ENCODE measurements around the gene SAXO1. TPM values are rescaled to one million over a fixed set of nuclear protein-coding genes. Genes with fewer than 3 reads are reported as not detected.

The SAXO1 gene
- total and polyA plus RNA-seq, 7 experiments from 2014 or later = 0.13 to 0.45 (median 0.30) TPM; not detected in 3

DNA sequence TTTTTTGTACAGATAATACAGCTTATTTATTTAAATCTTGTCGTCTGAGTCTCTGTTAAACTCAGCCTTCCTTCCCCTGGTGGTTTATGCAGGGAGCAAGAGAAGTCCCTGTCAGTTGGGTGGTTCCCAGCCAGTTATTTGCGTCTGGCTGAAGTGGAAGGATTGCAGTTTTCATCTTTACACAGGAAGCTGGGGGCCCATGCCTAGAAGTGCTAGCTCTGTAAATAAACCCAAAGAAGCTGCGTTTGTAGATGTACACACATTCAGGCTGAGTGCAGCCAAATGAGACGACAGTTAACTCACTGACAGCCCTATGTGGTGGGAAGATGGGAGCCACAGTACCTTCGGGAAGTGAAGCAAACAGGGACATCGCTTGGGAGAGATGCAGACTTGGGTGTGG is 122.1 kb downstream of the SAXO1 start:
- no peaks in the 10 kb centered on the region for H3K36me3 ChIP-seq (ENCODE audit: control insufficient read depth in 2 of 3, insufficient read depth in 3 of 3, low read length in 3 of 3)
- ChIA-PET POLR2A (no interaction called here), CTCF (no interaction called here)
- no peak overlapping the region for H3K4me3 ChIP-seq (ENCODE audit: low read length)
- Mint-ChIP-seq H3K9me3 (no peaks in the 10 kb centered on the region), H3K27me3 (peaks cover 9 to 19% (median 14%) of the 10 kb centered on the region in 5 donors), H3K4me3 (no peak overlapping the region), H3K36me3 (no peaks in the 10 kb centered on the region), H3K4me1 (no peaks in the 10 kb centered on the region), H3K27ac (no peak overlapping the region)
- no peak for ATAC-seq
- no peaks in the 10 kb centered on the region for H3K9me3 ChIP-seq (ENCODE audit: control insufficient read depth in 2 of 3, low read length in 3 of 3)
- no peak for DNase-seq
- no peak overlapping the region for H3K27ac ChIP-seq (ENCODE audit: low read depth, low read length)
- intact Hi-C loops (cut with micrococcal nuclease) = no loop called here
- H3K4me1 ChIP-seq (ENCODE audit: control insufficient read depth in 2 of 2, insufficient read depth in 2 of 2, low read length in 2 of 2) = no peaks in the 10 kb centered on the region
- H3K27me3 ChIP-seq (ENCODE audit: control insufficient read depth in 2 of 2, insufficient read depth in 2 of 2, low read length in 2 of 2) = no peaks in the 10 kb centered on the region

DNA sequence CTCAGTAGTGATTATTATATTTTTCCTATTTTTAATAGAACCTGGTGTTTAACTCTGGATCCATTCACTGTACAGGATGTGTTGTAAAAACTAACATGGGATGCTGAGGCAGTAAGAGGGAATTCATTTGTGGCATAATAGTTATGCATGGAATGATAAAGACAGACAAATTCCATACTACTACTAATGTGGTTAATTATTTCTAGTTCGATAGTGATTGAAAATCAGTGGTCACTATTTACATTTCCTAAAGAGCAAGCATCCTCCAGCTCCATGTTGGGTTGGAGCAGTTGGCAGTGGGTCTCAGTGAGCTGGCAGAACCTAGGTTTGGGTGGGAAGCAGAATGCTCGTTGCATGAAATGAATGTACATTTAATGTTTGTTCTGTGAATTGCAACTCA is 122.6 kb downstream of the SAXO1 start:
- Histone ChIP-seq H3K4me3 (ENCODE audit: low read length) (no peak overlapping the region), H3K27me3 (ENCODE audit: control insufficient read depth in 2 of 2, insufficient read depth in 2 of 2, low read length in 2 of 2) (no peaks in the 10 kb centered on the region), H3K36me3 (ENCODE audit: control insufficient read depth in 2 of 3, insufficient read depth in 3 of 3, low read length in 3 of 3) (no peaks in the 10 kb centered on the region), H3K27ac (ENCODE audit: low read depth, low read length) (no peak overlapping the region), H3K4me1 (ENCODE audit: control insufficient read depth in 2 of 2, insufficient read depth in 2 of 2, low read length in 2 of 2) (no peaks in the 10 kb centered on the region), H3K9me3 (ENCODE audit: control insufficient read depth in 2 of 3, low read length in 3 of 3) (no peaks in the 10 kb centered on the region)
- ATAC-seq = no peak
- intact Hi-C loops (cut with micrococcal nuclease) = no loop called here
- H3K27me3 Mint-ChIP-seq = peaks cover 9 to 18% (median 14%) of the 10 kb centered on the region in 5 donors
- DNase-seq = no peak
- ChIA-PET POLR2A (no interaction called here), CTCF (no interaction called here)
- no peaks in the 10 kb centered on the region for H3K9me3 Mint-ChIP-seq
- no peaks in the 10 kb centered on the region for H3K36me3 Mint-ChIP-seq
- no peaks in the 10 kb centered on the region for H3K4me1 Mint-ChIP-seq
- no peak overlapping the region for H3K27ac Mint-ChIP-seq
- no peak overlapping the region for H3K4me3 Mint-ChIP-seq

DNA sequence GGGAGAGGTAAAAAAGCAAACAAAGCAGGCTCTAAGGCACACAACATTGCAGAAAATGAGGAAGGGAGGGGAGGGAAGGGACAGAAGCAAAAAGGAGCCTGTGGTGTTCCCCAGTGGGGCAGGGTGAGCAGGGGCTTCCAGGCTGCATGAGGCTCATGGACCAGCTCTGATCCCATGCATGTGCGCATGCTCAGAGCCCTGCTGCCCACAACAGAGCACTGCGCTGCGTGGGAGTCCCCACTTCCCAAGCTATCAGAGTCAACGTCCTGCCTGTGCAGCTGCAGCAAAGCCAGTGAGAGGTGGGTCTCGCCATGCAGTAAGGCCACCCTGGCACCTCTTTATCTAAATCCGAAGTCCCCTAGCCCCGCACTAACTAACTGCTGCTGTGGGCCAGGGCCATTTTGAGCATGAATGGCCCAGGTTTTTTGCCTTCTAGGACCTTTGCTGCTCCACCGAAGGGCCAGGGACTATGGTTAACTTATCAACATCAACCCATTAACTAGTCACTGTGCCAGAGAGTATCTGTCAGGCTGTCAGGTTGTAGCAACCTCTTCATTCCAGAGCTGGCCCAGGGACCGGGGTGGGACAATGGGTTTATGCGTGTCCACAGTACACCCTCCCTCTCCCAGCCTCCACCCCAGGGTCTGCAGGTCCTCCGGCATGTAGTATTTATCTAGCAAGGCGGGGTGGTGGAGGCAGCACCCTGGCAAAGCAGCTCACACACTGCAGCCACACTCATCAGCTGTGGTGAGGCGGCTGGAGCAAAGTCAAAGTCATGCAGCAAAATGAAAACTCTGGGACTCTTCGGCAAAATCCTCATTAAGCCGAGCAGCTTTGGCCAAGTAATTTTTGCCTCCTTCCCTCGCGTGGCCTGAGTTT is 123.6 kb downstream of the SAXO1 start:
- no peaks in the 10 kb centered on the region for H3K4me1 ChIP-seq (ENCODE audit: control insufficient read depth in 2 of 2, insufficient read depth in 2 of 2, low read length in 2 of 2)
- no peak overlapping the region for H3K4me3 Mint-ChIP-seq
- no peaks in the 10 kb centered on the region for H3K27me3 ChIP-seq (ENCODE audit: control insufficient read depth in 2 of 2, insufficient read depth in 2 of 2, low read length in 2 of 2)
- no peaks in the 10 kb centered on the region for H3K9me3 ChIP-seq (ENCODE audit: control insufficient read depth in 2 of 3, low read length in 3 of 3)
- intact Hi-C loops (cut with micrococcal nuclease) = no loop called here
- H3K9me3 Mint-ChIP-seq = no peaks in the 10 kb centered on the region
- ChIA-PET POLR2A (no interaction called here), CTCF (no interaction called here)
- H3K27me3 Mint-ChIP-seq = peaks cover 4 to 14% (median 12%) of the 10 kb centered on the region in 5 donors
- H3K4me3 ChIP-seq (ENCODE audit: low read length) = no peak overlapping the region
- H3K27ac ChIP-seq (ENCODE audit: low read depth, low read length) = no peak overlapping the region
- ATAC-seq (no peak), DNase-seq (no peak)
- H3K4me1 Mint-ChIP-seq = no peaks in the 10 kb centered on the region
- H3K36me3 ChIP-seq (ENCODE audit: control insufficient read depth in 2 of 3, insufficient read depth in 3 of 3, low read length in 3 of 3) = no peaks in the 10 kb centered on the region
- no peak overlapping the region for H3K27ac Mint-ChIP-seq
- no peaks in the 10 kb centered on the region for H3K36me3 Mint-ChIP-seq

DNA sequence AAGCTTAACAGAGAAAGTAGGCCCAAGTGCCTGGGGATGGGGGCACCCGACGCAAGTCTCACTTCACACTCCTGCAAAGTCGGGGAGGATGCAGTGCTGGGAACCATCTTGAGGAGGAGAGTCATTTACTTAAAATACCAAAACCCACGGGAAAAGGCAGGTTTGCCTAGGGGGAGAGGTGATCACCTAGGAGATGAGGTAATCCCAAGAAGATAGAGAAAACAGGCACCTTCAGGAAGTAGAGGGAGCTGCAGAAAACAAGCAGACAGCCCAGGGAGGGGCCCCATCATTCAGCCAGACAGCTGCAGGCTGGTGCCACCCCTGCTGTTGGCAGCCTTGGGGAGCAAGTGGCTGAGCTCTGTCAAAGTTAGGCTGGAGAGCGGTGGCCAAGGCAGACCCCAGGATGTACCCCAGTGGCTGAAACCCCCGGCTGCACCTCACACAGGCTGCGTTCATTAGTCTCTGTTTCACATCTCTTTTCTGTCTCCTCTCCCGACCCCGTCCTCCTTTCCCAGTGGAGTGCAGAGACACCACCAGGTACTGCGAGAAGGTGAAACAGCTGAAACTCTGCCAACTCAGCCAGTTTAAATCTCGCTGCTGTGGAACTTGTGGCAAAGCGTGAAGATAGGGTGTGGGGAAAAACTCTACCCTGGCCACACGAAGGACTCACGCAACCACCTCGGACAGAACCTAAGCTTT is 124.9 kb downstream of the SAXO1 start:
- Mint-ChIP-seq H3K27ac (no peak overlapping the region), H3K9me3 (peaks cover 0 to 6% (median 0%) of the 10 kb centered on the region in 11 donors), H3K4me1 (no peaks in the 10 kb centered on the region), H3K36me3 (no peaks in the 10 kb centered on the region), H3K27me3 (peaks cover 4 to 14% (median 12%) of the 10 kb centered on the region in 5 donors), H3K4me3 (no peak overlapping the region)
- no peak for ATAC-seq
- Histone ChIP-seq H3K27ac (ENCODE audit: low read depth, low read length) (no peak overlapping the region), H3K36me3 (ENCODE audit: control insufficient read depth in 2 of 3, insufficient read depth in 3 of 3, low read length in 3 of 3) (no peaks in the 10 kb centered on the region), H3K9me3 (ENCODE audit: control insufficient read depth in 2 of 3, low read length in 3 of 3) (no peaks in the 10 kb centered on the region), H3K27me3 (ENCODE audit: control insufficient read depth in 2 of 2, insufficient read depth in 2 of 2, low read length in 2 of 2) (no peaks in the 10 kb centered on the region), H3K4me3 (ENCODE audit: low read length) (no peak overlapping the region), H3K4me1 (ENCODE audit: control insufficient read depth in 2 of 2, insufficient read depth in 2 of 2, low read length in 2 of 2) (no peaks in the 10 kb centered on the region)
- ChIA-PET CTCF (no interaction called here), POLR2A (no interaction called here)
- intact Hi-C loops (cut with micrococcal nuclease) = no loop called here
- DNase-seq = no peak

DNA sequence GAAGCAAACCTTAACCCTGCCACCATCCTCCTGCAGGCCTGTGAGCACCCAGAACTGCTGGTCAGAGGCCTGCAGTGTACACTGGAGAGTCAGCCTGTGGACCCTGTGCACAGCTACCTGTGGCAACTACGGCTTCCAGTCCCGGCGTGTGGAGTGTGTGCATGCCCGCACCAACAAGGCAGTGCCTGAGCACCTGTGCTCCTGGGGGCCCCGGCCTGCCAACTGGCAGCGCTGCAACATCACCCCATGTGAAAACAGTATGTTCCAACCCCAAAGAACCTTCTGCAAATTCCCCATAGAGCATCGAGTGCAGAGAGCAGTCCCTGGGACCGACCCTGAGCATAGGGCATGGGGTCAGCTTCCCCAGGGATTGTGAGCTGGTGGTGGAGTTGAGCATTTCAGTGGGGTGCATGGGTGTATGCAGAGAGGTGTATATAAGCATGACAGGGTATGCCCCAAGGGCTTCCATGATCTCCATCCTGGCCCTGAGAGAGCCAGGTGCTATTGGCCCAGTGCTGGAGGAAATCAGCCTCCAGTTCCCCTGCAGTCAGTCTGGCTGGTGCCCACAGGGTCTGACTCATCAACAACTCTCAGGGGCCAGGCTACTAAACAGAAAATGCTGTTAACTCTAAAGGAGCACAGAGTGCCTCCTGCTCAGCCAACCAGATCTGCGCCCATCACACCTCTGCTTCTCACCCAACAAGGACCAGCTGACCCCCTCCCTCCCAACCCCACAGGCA is 126.2 kb downstream of the SAXO1 start:
- Histone ChIP-seq H3K4me3 (ENCODE audit: low read length) (no peak overlapping the region), H3K27ac (ENCODE audit: low read depth, low read length) (no peak overlapping the region), H3K4me1 (ENCODE audit: control insufficient read depth in 2 of 2, insufficient read depth in 2 of 2, low read length in 2 of 2) (no peaks in the 10 kb centered on the region), H3K27me3 (ENCODE audit: control insufficient read depth in 2 of 2, insufficient read depth in 2 of 2, low read length in 2 of 2) (no peaks in the 10 kb centered on the region), H3K36me3 (ENCODE audit: control insufficient read depth in 2 of 3, insufficient read depth in 3 of 3, low read length in 3 of 3) (no peaks in the 10 kb centered on the region), H3K9me3 (ENCODE audit: control insufficient read depth in 2 of 3, low read length in 3 of 3) (no peaks in the 10 kb centered on the region)
- CTCF ChIA-PET = interaction anchor here (0.6 kb wide), 1 partner anchor 1848 kb away, joined by 3 read pairs; no protein-coding TSS in a partner anchor
- Mint-ChIP-seq H3K4me3 (no peak overlapping the region), H3K36me3 (peaks cover 0 to 8% (median 0%) of the 10 kb centered on the region in 5 donors), H3K9me3 (peaks cover 2 to 17% (median 9%) of the 10 kb centered on the region in 11 donors), H3K27ac (no peak overlapping the region), H3K27me3 (peaks cover 4 to 14% (median 12%) of the 10 kb centered on the region in 5 donors), H3K4me1 (no peaks in the 10 kb centered on the region)
- POLR2A ChIA-PET = no interaction called here
- DNase-seq (no peak), ATAC-seq (no peak)
- intact Hi-C loops (cut with micrococcal nuclease) = no loop called here

DNA sequence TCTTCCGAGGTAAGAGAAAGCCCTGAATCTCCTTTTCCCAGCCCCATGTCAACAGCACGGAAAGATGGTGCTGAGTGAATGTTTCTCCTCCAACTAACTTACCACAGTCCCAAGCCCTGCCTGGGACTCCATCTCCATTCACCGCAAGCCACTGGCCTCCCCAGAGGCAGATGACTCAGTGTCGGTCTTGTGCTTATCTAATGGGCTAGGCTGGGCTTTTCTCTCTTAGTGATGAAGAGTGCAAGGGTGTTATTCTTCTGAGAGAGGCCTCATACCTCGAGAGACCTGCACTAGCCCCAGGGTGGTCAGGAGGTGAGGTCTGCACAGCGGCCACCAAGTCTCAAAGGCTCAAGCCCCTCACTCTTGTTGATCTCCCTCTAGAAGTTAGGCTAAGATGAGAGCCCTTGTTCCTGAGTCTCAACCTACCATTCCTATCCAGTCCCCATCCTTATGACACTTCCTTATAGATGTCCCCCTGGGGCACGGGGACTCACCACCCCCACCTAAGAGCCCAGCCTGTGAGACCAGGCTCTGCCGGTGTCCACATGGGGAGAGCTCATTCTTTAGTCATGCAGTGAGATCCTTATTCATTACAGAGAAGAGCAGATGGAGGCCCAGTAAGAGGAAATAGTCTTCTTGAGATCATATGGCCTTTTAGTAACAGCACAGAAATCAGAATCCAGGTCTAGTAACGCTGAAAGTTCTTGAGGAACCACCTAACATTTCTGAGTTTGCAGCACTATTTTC is 127.0 kb downstream of the SAXO1 start:
- Histone ChIP-seq H3K36me3 (ENCODE audit: control insufficient read depth in 2 of 3, insufficient read depth in 3 of 3, low read length in 3 of 3) (no peaks in the 10 kb centered on the region), H3K4me3 (ENCODE audit: low read length) (no peak overlapping the region), H3K27me3 (ENCODE audit: control insufficient read depth in 2 of 2, insufficient read depth in 2 of 2, low read length in 2 of 2) (no peaks in the 10 kb centered on the region), H3K9me3 (ENCODE audit: control insufficient read depth in 2 of 3, low read length in 3 of 3) (no peaks in the 10 kb centered on the region), H3K27ac (ENCODE audit: low read depth, low read length) (no peak overlapping the region), H3K4me1 (ENCODE audit: control insufficient read depth in 2 of 2, insufficient read depth in 2 of 2, low read length in 2 of 2) (no peaks in the 10 kb centered on the region)
- Mint-ChIP-seq H3K27me3 (peaks cover 4 to 14% (median 12%) of the 10 kb centered on the region in 5 donors), H3K9me3 (peaks cover 2 to 25% (median 16%) of the 10 kb centered on the region in 11 donors), H3K36me3 (peaks cover 0 to 9% (median 0%) of the 10 kb centered on the region in 5 donors), H3K27ac (no peak overlapping the region), H3K4me3 (no peak overlapping the region), H3K4me1 (no peaks in the 10 kb centered on the region)
- ChIA-PET POLR2A (no interaction called here), CTCF (interaction anchor here (0.6 kb wide), 1 partner anchor 1847 kb away, joined by 3 read pairs; no protein-coding TSS in a partner anchor)
- ATAC-seq (no peak), DNase-seq (no peak)
- intact Hi-C loops (cut with micrococcal nuclease) = no loop called here
